HepG2 (cell line): ENCODE results near the gene CD3D. TPM values are rescaled to one million over a fixed set of nuclear protein-coding genes. Genes with fewer than 3 reads are reported as not detected.

ENCODE experiments used
- ATAC-seq: fragments of 200-7000 bp; cut with Tn5 transposase; 3 replicates; pipeline ENCODE4 v1.9.1; 2020; ENCODE audit warnings: mild to moderate bottlenecking, moderate library complexity
- BruUV-seq: library from RNA; stranded (reverse); fragments of 400-500 nt; replicated peaks from 2 replicates; lab custom pipeline; 2021; lab: Mats Ljungman, UMichigan
- CTCF ChIA-PET: fragments of 300-600 bp; formaldehyde crosslinking; extraction: SDS; loops from one replicate; lab custom pipeline; 2021; ENCODE audit warnings: low total read pairs, inconsistent platforms, low intra/inter-chr PET ratio; lab: Yijun Ruan, JAX
- POLR2A ChIA-PET: fragments of 350-600 bp; sonication (Branson Sonifier 250); formaldehyde crosslinking; loops from one replicate; lab custom pipeline; 2020; ENCODE audit warnings: antibody characterized with exemption, inconsistent platforms; lab: Yijun Ruan, JAX
- DNase-seq: peaks from one replicate; pipeline ENCODE4 v3.0.0-alpha.2; 2015; ENCODE audit warnings: low spot score
- FAIRE-seq: peaks from 3 replicates; lab custom pipeline; 2011; peaks lifted over from hg19 to GRCh38; lab: Jason Lieb, UNC
- H2AFZ ChIP-seq: one replicate; pipeline ENCODE4 v1.6.1; 2011; ENCODE audit warnings: low read length, inconsistent platforms
- H3K27ac ChIP-seq: fragments of 300-600 bp; 3 replicates; pipeline ENCODE4 v1.8.0; 2011; ENCODE audit warnings: mixed run types, mild to moderate bottlenecking, mixed read lengths, low read length, inconsistent platforms; ENCODE audit not compliant: insufficient read depth; ENCODE audit errors: extremely low read length
- H3K27me3 ChIP-seq, 2 experiments: fragments of 200-600 bp in 1 of 2; 2 replicates in 1 of 2; 3 replicates in 1 of 2; pipeline versions ENCODE4 v1.6.0 to v1.8.0; 2011; ENCODE audit warnings: low read length in 2 of 2, mild to moderate bottlenecking in 2 of 2, moderate library complexity in 2 of 2, inconsistent platforms in 1 of 2; ENCODE audit not compliant: insufficient read depth in 2 of 2, control insufficient read depth in 1 of 2
- H3K36me3 ChIP-seq, 2 experiments: fragments of 200-600 bp in 1 of 2; replicated peaks in 1 of 2; 2 replicates in 1 of 2; 3 replicates in 1 of 2; pipeline versions ENCODE4 v1.5.1 to v1.8.0; 2011; ENCODE audit warnings: low read length in 2 of 2, inconsistent platforms in 1 of 2; ENCODE audit not compliant: insufficient read depth in 2 of 2, control insufficient read depth in 1 of 2
- H3K4me1 ChIP-seq: 2 replicates; pipeline ENCODE4 v1.5.1; 2012; ENCODE audit warnings: low read length, inconsistent platforms; ENCODE audit not compliant: insufficient read depth
- H3K4me2 ChIP-seq: 2 replicates; pipeline ENCODE4 v1.6.0; 2011; ENCODE audit warnings: low read depth, low read length, inconsistent platforms
- H3K4me3 ChIP-seq, 3 experiments: fragments of 200-600 bp in 1 of 3; sonication (generic), shearing (Covaris generic) in 1 of 3; replicated peaks in 1 of 3; 2 replicates each; pipeline ENCODE4 v1.5.1; 2011 to 2016; ENCODE audit warnings: low read length in 3 of 3, inconsistent platforms in 2 of 3, low read depth in 2 of 3, mild to moderate bottlenecking in 2 of 3, control low read depth in 1 of 3, mixed read lengths in 1 of 3; ENCODE audit not compliant: insufficient read depth in 1 of 3
- H3K79me2 ChIP-seq: one replicate; pipeline ENCODE4 v1.6.1; 2011; ENCODE audit warnings: low read length, inconsistent platforms; ENCODE audit not compliant: insufficient read depth
- H3K9ac ChIP-seq: 2 replicates; pipeline ENCODE4 v1.6.0; 2011; ENCODE audit warnings: mild to moderate bottlenecking, low read depth, low read length, inconsistent platforms; ENCODE audit not compliant: insufficient read depth
- H3K9me3 ChIP-seq: 2 replicates; pipeline ENCODE4 v1.5.1; 2012; ENCODE audit warnings: mild to moderate bottlenecking, low read length
- H4K20me1 ChIP-seq: 2 replicates; pipeline ENCODE4 v1.6.0; 2011; ENCODE audit warnings: inconsistent platforms, mild to moderate bottlenecking, low read length, moderate library complexity; ENCODE audit not compliant: insufficient read depth
- KDM2A ChIP-seq: sonication (generic); formaldehyde crosslinking; IDR thresholded peaks from 2 replicates; pipeline ENCODE4 v1.4.0; 2020; ENCODE audit warnings: low read depth, missing genetic modification reagents, borderline replicate concordance
- MAF1 ChIP-seq: sonication (generic); formaldehyde crosslinking; IDR thresholded peaks from 2 replicates; pipeline ENCODE4 v1.5.0; 2020; ENCODE audit warnings: missing genetic modification reagents, borderline replicate concordance
- NR2F2 ChIP-seq: IDR thresholded peaks from 2 replicates; pipeline ENCODE4 v1.6.1; 2012; ENCODE audit warnings: low read depth, inconsistent platforms, borderline replicate concordance
- RFXANK ChIP-seq: IDR thresholded peaks from 2 replicates; pipeline ENCODE4 v1.6.1; 2016
- ZBTB21 ChIP-seq: sonication (generic); formaldehyde crosslinking; IDR thresholded peaks from 2 replicates; pipeline ENCODE4 v1.4.0; 2020; ENCODE audit warnings: missing genetic modification reagents
- WGBS: methylation state at CpG from one replicate; pipeline ENCODE4 v1.1.6; 2017; ENCODE audit warnings: low lambda C conversion rate; 5-methylcytosine and 5-hydroxymethylcytosine counted together
- in situ Hi-C: cut with HindIII; loops from 2 replicates; pipeline ENCODE4 v1.10.0; 2017; ENCODE audit warnings: low pct_unique_long_range_greater_than_20kb; ENCODE audit not compliant: extremely low pct_ligation_motif_present
- intact Hi-C: fragments of 100-400 bp; cut with micrococcal nuclease; formaldehyde crosslinking; loops from one replicate; pipeline ENCODE4 v1.10.0; 2022; ENCODE audit not compliant: unreplicated experiment
- polyA plus RNA-seq, 8 experiments: library from polyadenylated mRNA; depleted of rRNA in 3 of 8; stranded (reverse) in 7 of 8; unstranded in 1 of 8; fragments of >200 nt; fragmentation: Illumina TruSeq in 4 of 8; extraction: Trizol in 4 of 8; gene quantifications; 2 replicates each; pipeline versions ENCODE4 v1.2.1 to v1.2.3, GENCODE V29; 2011 to 2016; ENCODE audit warnings: low read depth in 4 of 8, missing spikeins in 1 of 8, mixed read lengths in 1 of 8; ENCODE audit not compliant: insufficient read depth in 1 of 8
- total RNA-seq, 5 experiments: library from RNA; depleted of rRNA; stranded (reverse); fragments of >200 nt; fragmentation: Illumina TruSeq; extraction: Trizol; gene quantifications; 2 replicates each; pipeline ENCODE4 v1.2.3, GENCODE V29; 2016; ENCODE audit warnings: low read depth in 1 of 5
- TF ChIP-seq, protein P1 (sequence below): sonication (generic); formaldehyde crosslinking; IDR thresholded peaks from 2 replicates; pipeline ENCODE4 v1.5.1; 2020; ENCODE audit warnings: missing genetic modification reagents, mild to moderate bottlenecking, borderline replicate concordance
- TF ChIP-seq, protein P2 (sequence below): sonication (generic); formaldehyde crosslinking; IDR thresholded peaks from 2 replicates; pipeline ENCODE4 v1.5.0; 2020; ENCODE audit warnings: mild to moderate bottlenecking, missing genetic modification reagents, moderate library complexity
- TF ChIP-seq, protein P3 (sequence below): sonication (generic); formaldehyde crosslinking; IDR thresholded peaks from 2 replicates; pipeline ENCODE4 v1.8.1; 2023; ENCODE audit warnings: missing genetic modification reagents, inconsistent platforms, borderline replicate concordance
- TF ChIP-seq, protein P4 (sequence below): IDR thresholded peaks from 2 replicates; pipeline ENCODE4 v1.6.1; 2016
- TF ChIP-seq, protein P5 (sequence below): sonication (generic); formaldehyde crosslinking; IDR thresholded peaks from 2 replicates; pipeline ENCODE4 v1.9.0; 2022; ENCODE audit warnings: missing genetic modification reagents, mild to moderate bottlenecking, borderline replicate concordance
- TF ChIP-seq, protein P6 (sequence below): sonication (generic); formaldehyde crosslinking; IDR thresholded peaks from 2 replicates; pipeline ENCODE4 v1.4.0; 2020; ENCODE audit warnings: missing genetic modification reagents, borderline replicate concordance

The CD3D gene
- total and polyA plus RNA-seq, 2 of the 13 experiments (the other 11 are each of a cell fraction or from before 2014, with no cell fraction given): 0.66 to 6.6 TPM

DNA sequence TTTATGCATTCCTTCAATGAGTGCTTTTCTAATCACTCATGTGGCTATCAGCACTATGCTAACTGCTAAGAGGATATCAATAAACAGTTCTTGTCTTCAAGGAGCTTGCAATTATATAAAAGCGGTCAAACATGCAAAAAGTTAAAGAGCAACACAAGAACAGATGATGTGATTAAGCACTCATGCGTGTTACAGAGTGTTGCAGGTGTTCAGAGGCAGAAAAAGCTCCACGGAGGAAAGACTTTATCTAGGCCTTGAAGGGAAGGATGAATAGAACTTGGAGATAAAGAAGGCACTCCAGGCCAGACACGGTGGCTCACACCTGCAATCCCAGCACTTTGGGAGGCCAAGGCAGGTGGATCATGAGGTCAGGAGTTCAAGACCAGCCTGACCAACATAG lies 24.4 kb downstream of the CD3D start:
- in situ Hi-C loops (no loop called here), intact Hi-C loops (no loop called here)
- no TSS peak for BruUV-seq
- no peak for DNase-seq
- 66% methylated on average over 4 of the region's 4 CpGs for WGBS
- CTCF ChIA-PET: no interaction called here
- no peak for FAIRE-seq
- Histone ChIP-seq H4K20me1 (no peaks in the 10 kb centered on the region), H3K9me3 (no peaks in the 10 kb centered on the region), H3K4me2 (no peak overlapping the region), H3K36me3 (no peaks in the 10 kb centered on the region), H3K9ac (no peak overlapping the region), H3K4me1 (peaks cover 43% of the 10 kb centered on the region), H3K79me2 (no peaks in the 10 kb centered on the region), H3K4me3 (no peak overlapping the region), H2AFZ (no peak overlapping the region), H3K27ac (no peak overlapping the region), H3K27me3 (peaks cover 7 to 55% of the 10 kb centered on the region in 2 experiments; a peak in 4 of 5 replicates)
- TF ChIP-seq MAF1 (no peak), ZBTB21 (CRISPR knock-in tag) (no peak), NR2F2 (no peak), KDM2A (CRISPR knock-in tag) (no peak), RFXANK (CRISPR knock-in tag) (no peak)
- TF ChIP-seq, protein P1, sequence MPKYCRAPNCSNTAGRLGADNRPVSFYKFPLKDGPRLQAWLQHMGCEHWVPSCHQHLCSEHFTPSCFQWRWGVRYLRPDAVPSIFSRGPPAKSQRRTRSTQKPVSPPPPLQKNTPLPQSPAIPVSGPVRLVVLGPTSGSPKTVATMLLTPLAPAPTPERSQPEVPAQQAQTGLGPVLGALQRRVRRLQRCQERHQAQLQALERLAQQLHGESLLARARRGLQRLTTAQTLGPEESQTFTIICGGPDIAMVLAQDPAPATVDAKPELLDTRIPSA (CRISPR knock-in tag): no peak
- TF ChIP-seq, protein P2, sequence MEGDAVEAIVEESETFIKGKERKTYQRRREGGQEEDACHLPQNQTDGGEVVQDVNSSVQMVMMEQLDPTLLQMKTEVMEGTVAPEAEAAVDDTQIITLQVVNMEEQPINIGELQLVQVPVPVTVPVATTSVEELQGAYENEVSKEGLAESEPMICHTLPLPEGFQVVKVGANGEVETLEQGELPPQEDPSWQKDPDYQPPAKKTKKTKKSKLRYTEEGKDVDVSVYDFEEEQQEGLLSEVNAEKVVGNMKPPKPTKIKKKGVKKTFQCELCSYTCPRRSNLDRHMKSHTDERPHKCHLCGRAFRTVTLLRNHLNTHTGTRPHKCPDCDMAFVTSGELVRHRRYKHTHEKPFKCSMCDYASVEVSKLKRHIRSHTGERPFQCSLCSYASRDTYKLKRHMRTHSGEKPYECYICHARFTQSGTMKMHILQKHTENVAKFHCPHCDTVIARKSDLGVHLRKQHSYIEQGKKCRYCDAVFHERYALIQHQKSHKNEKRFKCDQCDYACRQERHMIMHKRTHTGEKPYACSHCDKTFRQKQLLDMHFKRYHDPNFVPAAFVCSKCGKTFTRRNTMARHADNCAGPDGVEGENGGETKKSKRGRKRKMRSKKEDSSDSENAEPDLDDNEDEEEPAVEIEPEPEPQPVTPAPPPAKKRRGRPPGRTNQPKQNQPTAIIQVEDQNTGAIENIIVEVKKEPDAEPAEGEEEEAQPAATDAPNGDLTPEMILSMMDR (CRISPR knock-in tag): no peak
- TF ChIP-seq, protein P3, sequence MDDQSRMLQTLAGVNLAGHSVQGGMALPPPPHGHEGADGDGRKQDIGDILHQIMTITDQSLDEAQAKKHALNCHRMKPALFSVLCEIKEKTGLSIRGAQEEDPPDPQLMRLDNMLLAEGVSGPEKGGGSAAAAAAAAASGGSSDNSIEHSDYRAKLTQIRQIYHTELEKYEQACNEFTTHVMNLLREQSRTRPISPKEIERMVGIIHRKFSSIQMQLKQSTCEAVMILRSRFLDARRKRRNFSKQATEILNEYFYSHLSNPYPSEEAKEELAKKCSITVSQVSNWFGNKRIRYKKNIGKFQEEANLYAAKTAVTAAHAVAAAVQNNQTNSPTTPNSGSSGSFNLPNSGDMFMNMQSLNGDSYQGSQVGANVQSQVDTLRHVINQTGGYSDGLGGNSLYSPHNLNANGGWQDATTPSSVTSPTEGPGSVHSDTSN (CRISPR knock-in tag): no peak
- TF ChIP-seq, protein P4, sequence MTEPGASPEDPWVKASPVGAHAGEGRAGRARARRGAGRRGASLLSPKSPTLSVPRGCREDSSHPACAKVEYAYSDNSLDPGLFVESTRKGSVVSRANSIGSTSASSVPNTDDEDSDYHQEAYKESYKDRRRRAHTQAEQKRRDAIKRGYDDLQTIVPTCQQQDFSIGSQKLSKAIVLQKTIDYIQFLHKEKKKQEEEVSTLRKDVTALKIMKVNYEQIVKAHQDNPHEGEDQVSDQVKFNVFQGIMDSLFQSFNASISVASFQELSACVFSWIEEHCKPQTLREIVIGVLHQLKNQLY (CRISPR knock-in tag): no peak
- TF ChIP-seq, protein P5, sequence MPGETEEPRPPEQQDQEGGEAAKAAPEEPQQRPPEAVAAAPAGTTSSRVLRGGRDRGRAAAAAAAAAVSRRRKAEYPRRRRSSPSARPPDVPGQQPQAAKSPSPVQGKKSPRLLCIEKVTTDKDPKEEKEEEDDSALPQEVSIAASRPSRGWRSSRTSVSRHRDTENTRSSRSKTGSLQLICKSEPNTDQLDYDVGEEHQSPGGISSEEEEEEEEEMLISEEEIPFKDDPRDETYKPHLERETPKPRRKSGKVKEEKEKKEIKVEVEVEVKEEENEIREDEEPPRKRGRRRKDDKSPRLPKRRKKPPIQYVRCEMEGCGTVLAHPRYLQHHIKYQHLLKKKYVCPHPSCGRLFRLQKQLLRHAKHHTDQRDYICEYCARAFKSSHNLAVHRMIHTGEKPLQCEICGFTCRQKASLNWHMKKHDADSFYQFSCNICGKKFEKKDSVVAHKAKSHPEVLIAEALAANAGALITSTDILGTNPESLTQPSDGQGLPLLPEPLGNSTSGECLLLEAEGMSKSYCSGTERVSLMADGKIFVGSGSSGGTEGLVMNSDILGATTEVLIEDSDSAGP (CRISPR knock-in tag): no peak
- TF ChIP-seq, protein P6, sequence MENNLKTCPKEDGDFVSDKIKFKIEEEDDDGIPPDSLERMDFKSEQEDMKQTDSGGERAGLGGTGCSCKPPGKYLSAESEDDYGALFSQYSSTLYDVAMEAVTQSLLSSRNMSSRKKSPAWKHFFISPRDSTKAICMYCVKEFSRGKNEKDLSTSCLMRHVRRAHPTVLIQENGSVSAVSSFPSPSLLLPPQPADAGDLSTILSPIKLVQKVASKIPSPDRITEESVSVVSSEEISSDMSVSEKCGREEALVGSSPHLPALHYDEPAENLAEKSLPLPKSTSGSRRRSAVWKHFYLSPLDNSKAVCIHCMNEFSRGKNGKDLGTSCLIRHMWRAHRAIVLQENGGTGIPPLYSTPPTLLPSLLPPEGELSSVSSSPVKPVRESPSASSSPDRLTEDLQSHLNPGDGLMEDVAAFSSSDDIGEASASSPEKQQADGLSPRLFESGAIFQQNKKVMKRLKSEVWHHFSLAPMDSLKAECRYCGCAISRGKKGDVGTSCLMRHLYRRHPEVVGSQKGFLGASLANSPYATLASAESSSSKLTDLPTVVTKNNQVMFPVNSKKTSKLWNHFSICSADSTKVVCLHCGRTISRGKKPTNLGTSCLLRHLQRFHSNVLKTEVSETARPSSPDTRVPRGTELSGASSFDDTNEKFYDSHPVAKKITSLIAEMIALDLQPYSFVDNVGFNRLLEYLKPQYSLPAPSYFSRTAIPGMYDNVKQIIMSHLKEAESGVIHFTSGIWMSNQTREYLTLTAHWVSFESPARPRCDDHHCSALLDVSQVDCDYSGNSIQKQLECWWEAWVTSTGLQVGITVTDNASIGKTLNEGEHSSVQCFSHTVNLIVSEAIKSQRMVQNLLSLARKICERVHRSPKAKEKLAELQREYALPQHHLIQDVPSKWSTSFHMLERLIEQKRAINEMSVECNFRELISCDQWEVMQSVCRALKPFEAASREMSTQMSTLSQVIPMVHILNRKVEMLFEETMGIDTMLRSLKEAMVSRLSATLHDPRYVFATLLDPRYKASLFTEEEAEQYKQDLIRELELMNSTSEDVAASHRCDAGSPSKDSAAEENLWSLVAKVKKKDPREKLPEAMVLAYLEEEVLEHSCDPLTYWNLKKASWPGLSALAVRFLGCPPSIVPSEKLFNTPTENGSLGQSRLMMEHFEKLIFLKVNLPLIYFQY: no peak
- no peak for ATAC-seq
- POLR2A ChIA-PET: no interaction called here
